PFSK-1 (cell line): ENCODE results near the gene FKBP15.

Experiments
- FOXP2 ChIP-seq: optimal IDR thresholded peaks from 2 replicates; pipeline ENCODE3; 2011; ENCODE audit warnings: borderline replicate concordance, control low read depth, inconsistent platforms; ENCODE audit not compliant: insufficient read depth; ENCODE audit errors: extremely low read length, extremely low read depth
- POLR2AphosphoS5 ChIP-seq: IDR thresholded peaks from 2 replicates; pipeline ENCODE4 v1.6.1; 2012; ENCODE audit warnings: low read depth, mild to moderate bottlenecking, control low read depth, low read length, moderate library complexity
- REST ChIP-seq, 2 experiments: IDR thresholded peaks; 2 replicates each; pipeline versions ENCODE4 v1.6.1 to v1.8.0; 2011 to 2012; ENCODE audit warnings: low read depth in 2 of 2, low read length in 2 of 2, control low read depth in 1 of 2, inconsistent platforms in 1 of 2, mild to moderate bottlenecking in 1 of 2, moderate library complexity in 1 of 2; ENCODE audit not compliant: insufficient read depth in 1 of 2
- SIN3A ChIP-seq: IDR thresholded peaks from 2 replicates; pipeline ENCODE4 v1.6.1; 2012; ENCODE audit warnings: mild to moderate bottlenecking, low read length, moderate library complexity, borderline replicate concordance; ENCODE audit not compliant: insufficient read depth
- TAF1 ChIP-seq: IDR thresholded peaks from 2 replicates; pipeline ENCODE4 v1.6.1; 2012; ENCODE audit warnings: low read length, control low read depth, borderline replicate concordance; ENCODE audit not compliant: insufficient read depth

The FKBP15 gene

GRCh38 chr9:113215132-113215531, 5.9 kb downstream of the FKBP15 start:
- TF ChIP-seq TAF1: no peak
- TF ChIP-seq POLR2AphosphoS5: no peak
- no peak for TF ChIP-seq FOXP2
- no peak for TF ChIP-seq SIN3A
- TF ChIP-seq REST (IDR thresholded peaks at IDR 0.05; ENCODE audit: insufficient read depth in 1 of 2, low read depth in 2 of 2, low read length in 2 of 2): no peak

GRCh38 chr9:113210815-113211214, 10.3 kb downstream of the FKBP15 start:
- TF ChIP-seq TAF1 (no peak), REST (IDR thresholded peaks at IDR 0.05; ENCODE audit: insufficient read depth in 1 of 2, low read depth in 2 of 2, low read length in 2 of 2) (no peak), POLR2AphosphoS5 (no peak), SIN3A (no peak), FOXP2 (no peak)

GRCh38 chr9:113205861-113206260, 15.2 kb downstream of the FKBP15 start:
- TF ChIP-seq REST (IDR thresholded peaks at IDR 0.05; ENCODE audit: insufficient read depth in 1 of 2, low read depth in 2 of 2, low read length in 2 of 2) (no peak), POLR2AphosphoS5 (no peak), TAF1 (no peak), FOXP2 (no peak), SIN3A (no peak)

- TF ChIP-seq FOXP2 (no peak), POLR2AphosphoS5 (no peak), SIN3A (no peak), TAF1 (no peak), REST (IDR thresholded peaks at IDR 0.05; ENCODE audit: insufficient read depth in 1 of 2, low read depth in 2 of 2, low read length in 2 of 2) (no peak)
Measured at GRCh38 chr9:113205432-113205831, 15.6 kb downstream of the FKBP15 start.
